GM12801 (cell line): ENCODE data around the gene RMND5A.
"Not testable (repeated sequence)": the region's sequence is repeated elsewhere in the genome, so short reads cannot be mapped to it uniquely, and the experiment has no call there.

Experiments used
- CTCF ChIP-seq: IDR thresholded peaks from one replicate; pipeline ENCODE4 v1.5.1; 2011; ENCODE audit warnings: control low read depth; ENCODE audit not compliant: insufficient read length; ENCODE audit errors: extremely low read depth

Gene RMND5A

GRCh38 chr2:86719637-86720539, at the start of gene RMND5A:
TSS of gene RMND5A (plus strand) at chr2:86720291. CDS start at chr2:86720668, 377 bp downstream.
- TF ChIP-seq CTCF: not testable (repeated sequence)

GRCh38 chr2:86671337-86671981, 48.6 kb upstream of the RMND5A start:
- TF ChIP-seq CTCF: no peak

- TF ChIP-seq CTCF: no peak
Observed at GRCh38 chr2:86672027-86672545, 48.0 kb upstream of the RMND5A start.

- no peak for TF ChIP-seq CTCF
Observed at GRCh38 chr2:86673011-86673410, 47.1 kb upstream of the RMND5A start.

- TF ChIP-seq CTCF: no peak
Observed at GRCh38 chr2:86673986-86674670, 46.0 kb upstream of the RMND5A start.

- TF ChIP-seq CTCF: no peak
Observed at GRCh38 chr2:86675104-86675503, 45.0 kb upstream of the RMND5A start.

- TF ChIP-seq CTCF: no peak
Observed at GRCh38 chr2:86675511-86676015, 44.5 kb upstream of the RMND5A start.
